Calu3 (cell line): Measurements from ENCODE around the gene RHO. TPM values are rescaled to one million over a fixed set of nuclear protein-coding genes. Genes with fewer than 3 reads are reported as not detected.

Experiments
- BruUV-seq: library from RNA; stranded (reverse); fragments of 400-500 nt; replicated peaks from 2 replicates; lab custom pipeline; 2021; lab: Mats Ljungman, UMichigan
- CTCF ChIA-PET: fragments of 300-600 bp; sonication (Branson Sonifier 250); formaldehyde crosslinking; loops from one replicate; lab custom pipeline; 2022; ENCODE audit warnings: antibody characterized with exemption; lab: Charles Lee
- DNase-seq: peaks from one replicate; pipeline ENCODE4 v3.0.0; 2022
- H3K27ac Mint-ChIP-seq: one replicate; pipeline ENCODE4 v1.8.0; 2022; ENCODE audit warnings: mixed read lengths; ENCODE audit not compliant: unreplicated experiment
- H3K27me3 Mint-ChIP-seq: one replicate; pipeline ENCODE4 v1.8.0; 2022; ENCODE audit warnings: mixed read lengths; ENCODE audit not compliant: unreplicated experiment
- H3K36me3 Mint-ChIP-seq: one replicate; pipeline ENCODE4 v1.8.0; 2022; ENCODE audit warnings: mild to moderate bottlenecking, moderate library complexity, mixed read lengths; ENCODE audit not compliant: insufficient read depth, unreplicated experiment
- H3K4me1 Mint-ChIP-seq: one replicate; pipeline ENCODE4 v1.8.0; 2022; ENCODE audit warnings: mild to moderate bottlenecking, low read depth, mixed read lengths; ENCODE audit not compliant: unreplicated experiment
- H3K4me3 Mint-ChIP-seq: one replicate; pipeline ENCODE4 v1.8.0; 2022; ENCODE audit warnings: mild to moderate bottlenecking, low read depth, moderate library complexity, mixed read lengths; ENCODE audit not compliant: unreplicated experiment
- H3K9me3 Mint-ChIP-seq: one replicate; pipeline ENCODE4 v1.8.0; 2022; ENCODE audit warnings: low read depth, mixed read lengths; ENCODE audit not compliant: unreplicated experiment
- CTCF ChIP-seq: fragments of 200-600 bp; IDR thresholded peaks from one replicate; pipeline ENCODE4 v1.8.0; 2022; ENCODE audit warnings: antibody characterized with exemption; ENCODE audit not compliant: unreplicated experiment
- intact Hi-C: fragments of 100-400 bp; cut with micrococcal nuclease; formaldehyde crosslinking; loops from one replicate; pipeline ENCODE4 v1.10.0; 2022; ENCODE audit not compliant: unreplicated experiment
- total RNA-seq: library from RNA; stranded (reverse); gene quantifications from 2 replicates; pipeline ENCODE4 v1.2.3, GENCODE V29; 2022

RHO gene
- total RNA-seq, 1 experiment from 2014 or later = not detected

- CTCF ChIA-PET = no interaction called here
- Mint-ChIP-seq H3K4me3 (no peak overlapping the region), H3K27ac (no peak overlapping the region), H3K4me1 (peaks cover 8% of the 10 kb centered on the region), H3K9me3 (no peaks in the 10 kb centered on the region), H3K36me3 (no peaks in the 10 kb centered on the region), H3K27me3 (peaks cover 58% of the 10 kb centered on the region)
- BruUV-seq = no TSS peak
- intact Hi-C loops = no loop called here
- TF ChIP-seq CTCF = no peak
- DNase-seq = no peak
These were observed 1.2 kb downstream of the RHO start for GRCh38 chr3:129529436-129530210.

DNA sequence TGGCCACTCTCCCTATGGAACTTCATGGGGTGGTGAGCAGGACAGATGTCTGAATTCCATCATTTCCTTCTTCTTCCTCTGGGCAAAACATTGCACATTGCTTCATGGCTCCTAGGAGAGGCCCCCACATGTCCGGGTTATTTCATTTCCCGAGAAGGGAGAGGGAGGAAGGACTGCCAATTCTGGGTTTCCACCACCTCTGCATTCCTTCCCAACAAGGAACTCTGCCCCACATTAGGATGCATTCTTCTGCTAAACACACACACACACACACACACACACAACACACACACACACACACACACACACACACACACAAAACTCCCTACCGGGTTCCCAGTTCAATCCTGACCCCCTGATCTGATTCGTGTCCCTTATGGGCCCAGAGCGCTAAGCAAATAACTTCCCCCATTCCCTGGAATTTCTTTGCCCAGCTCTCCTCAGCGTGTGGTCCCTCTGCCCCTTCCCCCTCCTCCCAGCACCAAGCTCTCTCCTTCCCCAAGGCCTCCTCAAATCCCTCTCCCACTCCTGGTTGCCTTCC lies 1.9 kb downstream of the RHO start:
- Mint-ChIP-seq H3K4me1 (peaks cover 8% of the 10 kb centered on the region), H3K4me3 (no peak overlapping the region), H3K36me3 (no peaks in the 10 kb centered on the region), H3K27me3 (peaks cover 58% of the 10 kb centered on the region), H3K27ac (no peak overlapping the region), H3K9me3 (no peaks in the 10 kb centered on the region)
- no peak for TF ChIP-seq CTCF
- no TSS peak for BruUV-seq
- intact Hi-C loops = no loop called here
- CTCF ChIA-PET = no interaction called here
- no peak for DNase-seq

- H3K4me1 Mint-ChIP-seq = peaks cover 8% of the 10 kb centered on the region
- CTCF ChIA-PET = no interaction called here
- no peak for DNase-seq
- no TSS peak for BruUV-seq
- H3K27ac Mint-ChIP-seq = no peak overlapping the region
- intact Hi-C loops = no loop called here
- H3K27me3 Mint-ChIP-seq = peaks cover 58% of the 10 kb centered on the region
- no peak overlapping the region for H3K4me3 Mint-ChIP-seq
- no peaks in the 10 kb centered on the region for H3K9me3 Mint-ChIP-seq
- H3K36me3 Mint-ChIP-seq = no peaks in the 10 kb centered on the region
- TF ChIP-seq CTCF = no peak
These were observed 2.4 kb downstream of the RHO start for GRCh38 chr3:129530821-129531220.

DNA sequence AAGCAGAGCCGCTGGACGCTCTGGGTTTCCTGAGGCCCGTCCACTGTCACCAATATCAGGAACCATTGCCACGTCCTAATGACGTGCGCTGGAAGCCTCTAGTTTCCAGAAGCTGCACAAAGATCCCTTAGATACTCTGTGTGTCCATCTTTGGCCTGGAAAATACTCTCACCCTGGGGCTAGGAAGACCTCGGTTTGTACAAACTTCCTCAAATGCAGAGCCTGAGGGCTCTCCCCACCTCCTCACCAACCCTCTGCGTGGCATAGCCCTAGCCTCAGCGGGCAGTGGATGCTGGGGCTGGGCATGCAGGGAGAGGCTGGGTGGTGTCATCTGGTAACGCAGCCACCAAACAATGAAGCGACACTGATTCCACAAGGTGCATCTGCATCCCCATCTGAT lies 3.3 kb downstream of the RHO start:
- BruUV-seq = no TSS peak
- intact Hi-C loops = no loop called here
- no peak for TF ChIP-seq CTCF
- Mint-ChIP-seq H3K4me1 (peaks cover 8% of the 10 kb centered on the region), H3K36me3 (no peaks in the 10 kb centered on the region), H3K9me3 (no peaks in the 10 kb centered on the region), H3K4me3 (no peak overlapping the region), H3K27me3 (peaks cover 57% of the 10 kb centered on the region), H3K27ac (no peak overlapping the region)
- CTCF ChIA-PET = no interaction called here
- no peak for DNase-seq
